Natural killer cell (primary cell): ENCODE results near the gene TRAPPC8. TPM values are rescaled to one million over a fixed set of nuclear protein-coding genes. Genes with fewer than 3 reads are reported as not detected.
"Not testable (repeated sequence)": the region's sequence is repeated elsewhere in the genome, so short reads cannot be mapped to it uniquely, and the experiment has no call there.

Experiments
- ATAC-seq, 3 donors: fragments of 150-1000 bp in 2 of 3; fragments of 200-7000 bp in 1 of 3; cut with Tn5 transposase; 1 replicate in 1 of 3; 2 replicates in 2 of 3; pipeline ENCODE4 v1.10.0; 2021; ENCODE audit warnings: mild to moderate bottlenecking in 2 of 3, moderate library complexity in 2 of 3
- DNase-seq, 2 donors: peaks; one replicate each; pipeline versions ENCODE4 v3.0.0 to v3.0.0-alpha.2; 2013 to 2021; ENCODE audit warnings: mixed read lengths in 1 of 2
- H3K27ac ChIP-seq: one replicate; pipeline ENCODE4 v1.5.1; 2013; ENCODE audit warnings: mild to moderate bottlenecking, low read length
- H3K27me3 ChIP-seq: one replicate; pipeline ENCODE4 v1.6.1; 2013; ENCODE audit warnings: low read length; ENCODE audit not compliant: control insufficient read depth, insufficient read depth
- H3K36me3 ChIP-seq: one replicate; pipeline ENCODE4 v1.6.1; 2013; ENCODE audit warnings: low read length; ENCODE audit not compliant: control insufficient read depth, insufficient read depth
- H3K4me1 ChIP-seq: one replicate; pipeline ENCODE4 v1.6.1; 2013; ENCODE audit warnings: low read length; ENCODE audit not compliant: control insufficient read depth, insufficient read depth
- H3K4me3 ChIP-seq: one replicate; pipeline ENCODE4 v1.5.1; 2013; ENCODE audit warnings: low read length
- H3K9me3 ChIP-seq: one replicate; pipeline ENCODE4 v1.6.1; 2013; ENCODE audit warnings: low read length; ENCODE audit not compliant: control insufficient read depth, insufficient read depth
- H3K27ac Mint-ChIP-seq, 2 donors: one replicate each; pipeline ENCODE4 v1.8.0; 2022; ENCODE audit warnings: mild to moderate bottlenecking in 2 of 2, mixed read lengths in 2 of 2, moderate library complexity in 1 of 2
- H3K27me3 Mint-ChIP-seq, 2 donors: one replicate each; pipeline ENCODE4 v1.8.0; 2022; ENCODE audit warnings: low read depth in 2 of 2, mixed read lengths in 2 of 2
- H3K36me3 Mint-ChIP-seq: one replicate; pipeline ENCODE4 v1.8.0; 2022; ENCODE audit warnings: mixed read lengths
- H3K4me1 Mint-ChIP-seq, 2 donors: one replicate each; pipeline ENCODE4 v1.8.0; 2022; ENCODE audit warnings: mixed read lengths in 2 of 2
- H3K4me3 Mint-ChIP-seq: one replicate; pipeline ENCODE4 v1.8.0; 2022; ENCODE audit warnings: mild to moderate bottlenecking, moderate library complexity, mixed read lengths
- H3K9me3 Mint-ChIP-seq, 2 donors: one replicate each; pipeline ENCODE4 v1.8.0; 2022; ENCODE audit warnings: mixed read lengths in 2 of 2
- WGBS: methylation state at CpG from one replicate; pipeline ENCODE4 v1.1.7; 2013; ENCODE audit warnings: missing lambda C conversion rate; ENCODE audit not compliant: insufficient coverage; 5-methylcytosine and 5-hydroxymethylcytosine counted together
- intact Hi-C: fragments of 100-400 bp; cut with micrococcal nuclease; formaldehyde crosslinking; loops from one replicate; pipeline ENCODE4 v1.14.2; 2022
- total RNA-seq, 4 donors: library from RNA; stranded (reverse); fragments of 120-200 nt in 1 of 4; gene quantifications; one replicate each; pipeline versions ENCODE4 v1.2.3 to v1.2.4, GENCODE V29; 2013 to 2022
- TF ChIP-seq, protein P1 (sequence below): fragments of 200-600 bp; IDR thresholded peaks from one replicate; pipeline ENCODE4 v1.8.0; 2022; ENCODE audit warnings: antibody characterized with exemption

Gene TRAPPC8
- total RNA-seq, 3 donors from 2014 or later (not counting 1 experiment from before 2014, with no cell fraction given) = 38.5 to 51.2 (median 41.4) TPM

DNA sequence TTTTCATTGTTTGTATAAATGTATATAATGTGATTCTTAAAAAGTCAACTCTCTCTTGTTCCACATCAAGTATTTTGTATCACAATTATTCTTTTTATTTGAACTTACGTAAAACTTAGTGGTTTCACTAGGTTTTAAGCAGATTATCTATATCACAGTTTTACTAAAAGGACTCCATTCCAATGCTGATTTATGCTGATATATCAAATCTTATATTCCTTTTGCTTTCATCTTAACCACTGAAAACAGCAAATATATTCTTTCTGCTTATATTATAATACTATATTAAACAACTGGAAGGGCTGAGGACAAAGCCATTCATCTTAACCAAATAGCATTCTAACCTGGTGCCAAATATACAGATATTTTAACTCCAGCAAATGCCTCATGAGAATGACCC is 24.2 kb downstream of the TRAPPC8 start:
- Histone ChIP-seq H3K4me3 (no peak overlapping the region), H3K27ac (no peak overlapping the region), H3K9me3 (no peaks in the 10 kb centered on the region), H3K36me3 (peaks cover 34% of the 10 kb centered on the region), H3K4me1 (no peaks in the 10 kb centered on the region), H3K27me3 (no peaks in the 10 kb centered on the region)
- no peaks in the 10 kb centered on the region for H3K9me3 Mint-ChIP-seq
- no peaks in the 10 kb centered on the region for H3K27me3 Mint-ChIP-seq
- H3K4me3 Mint-ChIP-seq = no peak overlapping the region
- TF ChIP-seq, protein P1, sequence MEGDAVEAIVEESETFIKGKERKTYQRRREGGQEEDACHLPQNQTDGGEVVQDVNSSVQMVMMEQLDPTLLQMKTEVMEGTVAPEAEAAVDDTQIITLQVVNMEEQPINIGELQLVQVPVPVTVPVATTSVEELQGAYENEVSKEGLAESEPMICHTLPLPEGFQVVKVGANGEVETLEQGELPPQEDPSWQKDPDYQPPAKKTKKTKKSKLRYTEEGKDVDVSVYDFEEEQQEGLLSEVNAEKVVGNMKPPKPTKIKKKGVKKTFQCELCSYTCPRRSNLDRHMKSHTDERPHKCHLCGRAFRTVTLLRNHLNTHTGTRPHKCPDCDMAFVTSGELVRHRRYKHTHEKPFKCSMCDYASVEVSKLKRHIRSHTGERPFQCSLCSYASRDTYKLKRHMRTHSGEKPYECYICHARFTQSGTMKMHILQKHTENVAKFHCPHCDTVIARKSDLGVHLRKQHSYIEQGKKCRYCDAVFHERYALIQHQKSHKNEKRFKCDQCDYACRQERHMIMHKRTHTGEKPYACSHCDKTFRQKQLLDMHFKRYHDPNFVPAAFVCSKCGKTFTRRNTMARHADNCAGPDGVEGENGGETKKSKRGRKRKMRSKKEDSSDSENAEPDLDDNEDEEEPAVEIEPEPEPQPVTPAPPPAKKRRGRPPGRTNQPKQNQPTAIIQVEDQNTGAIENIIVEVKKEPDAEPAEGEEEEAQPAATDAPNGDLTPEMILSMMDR = no peak
- DNase-seq (no peak), ATAC-seq (no peak)
- H3K36me3 Mint-ChIP-seq = peaks cover 7% of the 10 kb centered on the region
- intact Hi-C loops = no loop called here
- H3K4me1 Mint-ChIP-seq = peaks cover 10 to 11% of the 10 kb centered on the region in 2 donors
- no CpG with 5 or more reads among the region's 1 CpG for WGBS
- H3K27ac Mint-ChIP-seq = peak overlapping the region; percentile 29 to 48

- no peaks in the 10 kb centered on the region for H3K9me3 ChIP-seq
- Mint-ChIP-seq H3K4me3 (no peak overlapping the region), H3K36me3 (peaks cover 3% of the 10 kb centered on the region), H3K27ac (peak overlapping the region in 1 of 2 donors; percentile 9), H3K27me3 (no peaks in the 10 kb centered on the region), H3K4me1 (no peaks in the 10 kb centered on the region), H3K9me3 (no peaks in the 10 kb centered on the region)
- no peak overlapping the region for H3K27ac ChIP-seq
- H3K4me1 ChIP-seq = no peaks in the 10 kb centered on the region
- no peak overlapping the region for H3K4me3 ChIP-seq
- ATAC-seq (no peak), DNase-seq (no peak)
- peaks cover 64% of the 10 kb centered on the region for H3K36me3 ChIP-seq
- intact Hi-C loops = no loop called here
- TF ChIP-seq, protein P1 = no peak
- no peaks in the 10 kb centered on the region for H3K27me3 ChIP-seq
Observed at GRCh38 chr18:31901063-31901462, 41.9 kb downstream of the TRAPPC8 start.

DNA sequence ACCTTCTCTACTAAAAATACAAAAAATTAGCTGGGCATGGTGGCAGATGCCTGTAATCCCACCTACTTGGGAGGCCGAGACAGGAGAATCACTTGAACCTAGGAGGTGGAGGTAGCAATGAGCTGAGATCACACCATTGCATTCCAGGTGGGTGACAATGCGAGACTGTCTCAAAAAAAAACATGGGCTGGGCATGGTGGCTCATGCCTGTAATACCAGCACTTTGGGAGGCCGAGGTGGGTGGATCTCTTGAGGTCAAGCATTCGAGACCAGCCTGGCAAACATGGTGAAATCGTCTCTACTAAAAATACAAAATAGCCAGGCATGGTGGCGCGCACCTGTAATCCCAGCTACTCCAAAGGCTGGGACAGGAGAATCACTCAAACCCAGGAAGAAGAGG is 43.2 kb downstream of the TRAPPC8 start:
- H3K36me3 Mint-ChIP-seq, DNase-seq, H3K4me1 ChIP-seq, H3K27ac ChIP-seq, H3K9me3 Mint-ChIP-seq, H3K27me3 Mint-ChIP-seq, H3K4me1 Mint-ChIP-seq, H3K9me3 ChIP-seq, H3K4me3 ChIP-seq, H3K27ac Mint-ChIP-seq, H3K27me3 ChIP-seq, H3K4me3 Mint-ChIP-seq, intact Hi-C loops, ATAC-seq: not testable (repeated sequence)
- H3K36me3 ChIP-seq = peaks cover 57% of the 10 kb centered on the region
- WGBS = 98% methylated on average over 7 of the region's 7 CpGs

- WGBS = 100% methylated on average over 2 of the region's 4 CpGs
Observed at GRCh38 chr18:31892936-31893335, 50.0 kb downstream of the TRAPPC8 start.

More at GRCh38 chr18:31892936-31893335, 50.0 kb downstream of the TRAPPC8 start:
- TF ChIP-seq, protein P1 = no peak
- Histone ChIP-seq H3K27ac (no peak overlapping the region), H3K36me3 (peaks cover 42% of the 10 kb centered on the region), H3K4me3 (no peak overlapping the region), H3K4me1 (no peaks in the 10 kb centered on the region), H3K9me3 (no peaks in the 10 kb centered on the region), H3K27me3 (no peaks in the 10 kb centered on the region)
- intact Hi-C loops = no loop called here
- Mint-ChIP-seq H3K9me3 (no peaks in the 10 kb centered on the region), H3K4me1 (no peaks in the 10 kb centered on the region), H3K27me3 (no peaks in the 10 kb centered on the region), H3K27ac (no peak overlapping the region), H3K4me3 (no peak overlapping the region), H3K36me3 (peaks cover 7% of the 10 kb centered on the region)
- ATAC-seq (no peak), DNase-seq (no peak)
